HepG2 (cell line): ENCODE results near the gene CCDC33. TPM values are rescaled to one million over a fixed set of nuclear protein-coding genes. Genes with fewer than 3 reads are reported as not detected.

Source experiments
- AKNA ChIP-seq: sonication (generic); formaldehyde crosslinking; IDR thresholded peaks from 2 replicates; pipeline ENCODE4 v1.4.0; 2020; ENCODE audit warnings: missing genetic modification reagents, borderline replicate concordance
- CCAR2 ChIP-seq: fragments of 200-400 bp; formaldehyde crosslinking; optimal IDR thresholded peaks from 2 replicates; pipeline ENCODE3; 2018; ENCODE audit warnings: low read depth, mild to moderate bottlenecking, low read length, moderate library complexity
- DNMT3B ChIP-seq: conservative IDR thresholded peaks from 2 replicates; pipeline ENCODE4 v1.6.1; 2016; ENCODE audit warnings: missing biosample characterization, control low read depth
- ETV5 ChIP-seq: IDR thresholded peaks from 2 replicates; pipeline ENCODE4 v1.6.1; 2018; ENCODE audit warnings: missing biosample characterization, missing genetic modification reagents, inconsistent platforms, borderline replicate concordance
- FOXA3 ChIP-seq: IDR thresholded peaks from 2 replicates; pipeline ENCODE4 v1.6.1; 2016; ENCODE audit warnings: missing genetic modification reagents, missing compliant biosample characterization
- MYNN ChIP-seq: sonication (generic); formaldehyde crosslinking; IDR thresholded peaks from 2 replicates; pipeline ENCODE4 v1.4.0; 2020; ENCODE audit warnings: mild to moderate bottlenecking, low read depth, missing genetic modification reagents
- NFAT5 ChIP-seq: sonication (generic); formaldehyde crosslinking; IDR thresholded peaks from 2 replicates; pipeline ENCODE4 v1.4.0; 2020; ENCODE audit warnings: missing genetic modification reagents
- NKX3-1 ChIP-seq: sonication (generic); formaldehyde crosslinking; IDR thresholded peaks from 2 replicates; pipeline ENCODE4 v1.5.0; 2020; ENCODE audit warnings: missing genetic modification reagents
- POLR2A ChIP-seq, 2 experiments: IDR thresholded peaks; 2 replicates each; pipeline ENCODE4 v1.6.1; 2011; ENCODE audit warnings: low read depth in 2 of 2, low read length in 2 of 2, mild to moderate bottlenecking in 1 of 2, moderate library complexity in 1 of 2; ENCODE audit not compliant: insufficient read depth in 1 of 2
- TAF1 ChIP-seq: sonication (generic); formaldehyde crosslinking; IDR thresholded peaks from 2 replicates; pipeline ENCODE4 v1.4.0; 2020; ENCODE audit warnings: missing genetic modification reagents
- TERF1 ChIP-seq: sonication (generic); formaldehyde crosslinking; IDR thresholded peaks from 2 replicates; pipeline ENCODE4 v1.8.0; 2022; ENCODE audit warnings: mild to moderate bottlenecking, missing genetic modification reagents, moderate library complexity
- ZFP37 ChIP-seq: sonication (generic); formaldehyde crosslinking; IDR thresholded peaks from 2 replicates; pipeline ENCODE4 v1.4.0; 2020; ENCODE audit warnings: missing genetic modification reagents, borderline replicate concordance
- ZNF234 ChIP-seq: sonication (generic); formaldehyde crosslinking; conservative IDR thresholded peaks from 2 replicates; pipeline ENCODE4 v1.5.1; 2020; ENCODE audit warnings: mild to moderate bottlenecking, missing genetic modification reagents
- ZNF350 ChIP-seq: sonication (generic); formaldehyde crosslinking; IDR thresholded peaks from 2 replicates; pipeline ENCODE4 v1.4.0; 2020; ENCODE audit warnings: mild to moderate bottlenecking, low read depth, missing genetic modification reagents, borderline replicate concordance
- ZNF414 ChIP-seq: sonication (generic); formaldehyde crosslinking; IDR thresholded peaks from 2 replicates; pipeline ENCODE4 v1.5.0; 2020; ENCODE audit warnings: missing genetic modification reagents
- ZNF446 ChIP-seq: sonication (generic); formaldehyde crosslinking; IDR thresholded peaks from 2 replicates; pipeline ENCODE4 v1.5.0; 2020; ENCODE audit warnings: mild to moderate bottlenecking, missing genetic modification reagents
- polyA plus RNA-seq, 8 experiments: library from polyadenylated mRNA; depleted of rRNA in 3 of 8; stranded (reverse) in 7 of 8; unstranded in 1 of 8; fragments of >200 nt; fragmentation: Illumina TruSeq in 4 of 8; extraction: Trizol in 4 of 8; gene quantifications; 2 replicates each; pipeline versions ENCODE4 v1.2.1 to v1.2.3, GENCODE V29; 2011 to 2016; ENCODE audit warnings: low read depth in 4 of 8, missing spikeins in 1 of 8, mixed read lengths in 1 of 8; ENCODE audit not compliant: insufficient read depth in 1 of 8
- total RNA-seq, 5 experiments: library from RNA; depleted of rRNA; stranded (reverse); fragments of >200 nt; fragmentation: Illumina TruSeq; extraction: Trizol; gene quantifications; 2 replicates each; pipeline ENCODE4 v1.2.3, GENCODE V29; 2016; ENCODE audit warnings: low read depth in 1 of 5

CCDC33 gene
- total and polyA plus RNA-seq, 2 of the 13 experiments (the other 11 are each of a cell fraction or from before 2014, with no cell fraction given) = 0.30 TPM; not detected in 1

GRCh38 chr15:74291101-74292071 is 55.3 kb downstream of the CCDC33 start (continued):
- TF ChIP-seq DNMT3B (CRISPR knock-in tag) (peak; percentile 74; the same call in 1 of the 2 replicates), FOXA3 (CRISPR knock-in tag) (no peak), ZNF350 (no peak), ZNF446 (CRISPR knock-in tag) (peak; percentile 56; the same call in 1 of the 2 replicates), NFAT5 (peak; percentile 89; the same call in 1 of the 2 replicates), MYNN (peak; percentile 61; the same call in 1 of the 2 replicates), ZFP37 (CRISPR knock-in tag) (peak; percentile 92; the same call in 1 of the 2 replicates), ZNF414 (CRISPR knock-in tag) (no peak), ZNF234 (CRISPR knock-in tag) (no peak), TAF1 (CRISPR knock-in tag) (no peak), POLR2A (IDR thresholded peaks at IDR 0.05; ENCODE audit: insufficient read depth in 1 of 2, low read depth in 2 of 2, low read length in 2 of 2) (no peak), CCAR2 (no peak), ETV5 (CRISPR knock-in tag) (peak; percentile 77), NKX3-1 (CRISPR knock-in tag) (peak; percentile 96), TERF1 (CRISPR knock-in tag) (peak; percentile 60; the same call in 1 of the 2 replicates), AKNA (CRISPR knock-in tag) (peak; percentile 95)
